ENCODE measurements around the gene OSBPL7. TPM values are rescaled to one million over a fixed set of nuclear protein-coding genes. Genes with fewer than 3 reads are reported as not detected.

OSBPL7 gene
- total and polyA plus RNA-seq, 2 of the 13 experiments (the other 11 are each of a cell fraction or from before 2014, with no cell fraction given) = 4.7 to 6.6 TPM

DNA sequence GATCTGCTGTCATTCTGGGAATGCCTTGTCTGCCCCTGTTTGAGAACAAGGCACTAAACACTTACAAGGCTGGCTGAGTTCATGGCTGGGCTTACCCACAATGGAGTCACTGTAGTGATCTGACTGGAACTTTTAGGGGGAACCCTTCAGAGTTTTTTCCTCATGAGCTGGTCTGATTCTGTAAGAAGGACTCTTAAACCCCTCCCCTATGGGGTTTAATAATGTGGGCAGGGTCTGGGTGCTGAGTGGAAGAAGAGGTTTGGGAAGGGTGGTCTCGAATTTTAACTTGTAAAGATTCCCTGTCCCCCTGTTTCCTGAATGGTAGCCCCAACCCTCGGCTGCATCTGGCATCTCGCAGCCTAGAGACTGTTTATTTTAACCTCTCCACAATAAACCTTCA is 30.6 kb downstream of the OSBPL7 start (continued):
- TF ChIP-seq, protein P1, sequence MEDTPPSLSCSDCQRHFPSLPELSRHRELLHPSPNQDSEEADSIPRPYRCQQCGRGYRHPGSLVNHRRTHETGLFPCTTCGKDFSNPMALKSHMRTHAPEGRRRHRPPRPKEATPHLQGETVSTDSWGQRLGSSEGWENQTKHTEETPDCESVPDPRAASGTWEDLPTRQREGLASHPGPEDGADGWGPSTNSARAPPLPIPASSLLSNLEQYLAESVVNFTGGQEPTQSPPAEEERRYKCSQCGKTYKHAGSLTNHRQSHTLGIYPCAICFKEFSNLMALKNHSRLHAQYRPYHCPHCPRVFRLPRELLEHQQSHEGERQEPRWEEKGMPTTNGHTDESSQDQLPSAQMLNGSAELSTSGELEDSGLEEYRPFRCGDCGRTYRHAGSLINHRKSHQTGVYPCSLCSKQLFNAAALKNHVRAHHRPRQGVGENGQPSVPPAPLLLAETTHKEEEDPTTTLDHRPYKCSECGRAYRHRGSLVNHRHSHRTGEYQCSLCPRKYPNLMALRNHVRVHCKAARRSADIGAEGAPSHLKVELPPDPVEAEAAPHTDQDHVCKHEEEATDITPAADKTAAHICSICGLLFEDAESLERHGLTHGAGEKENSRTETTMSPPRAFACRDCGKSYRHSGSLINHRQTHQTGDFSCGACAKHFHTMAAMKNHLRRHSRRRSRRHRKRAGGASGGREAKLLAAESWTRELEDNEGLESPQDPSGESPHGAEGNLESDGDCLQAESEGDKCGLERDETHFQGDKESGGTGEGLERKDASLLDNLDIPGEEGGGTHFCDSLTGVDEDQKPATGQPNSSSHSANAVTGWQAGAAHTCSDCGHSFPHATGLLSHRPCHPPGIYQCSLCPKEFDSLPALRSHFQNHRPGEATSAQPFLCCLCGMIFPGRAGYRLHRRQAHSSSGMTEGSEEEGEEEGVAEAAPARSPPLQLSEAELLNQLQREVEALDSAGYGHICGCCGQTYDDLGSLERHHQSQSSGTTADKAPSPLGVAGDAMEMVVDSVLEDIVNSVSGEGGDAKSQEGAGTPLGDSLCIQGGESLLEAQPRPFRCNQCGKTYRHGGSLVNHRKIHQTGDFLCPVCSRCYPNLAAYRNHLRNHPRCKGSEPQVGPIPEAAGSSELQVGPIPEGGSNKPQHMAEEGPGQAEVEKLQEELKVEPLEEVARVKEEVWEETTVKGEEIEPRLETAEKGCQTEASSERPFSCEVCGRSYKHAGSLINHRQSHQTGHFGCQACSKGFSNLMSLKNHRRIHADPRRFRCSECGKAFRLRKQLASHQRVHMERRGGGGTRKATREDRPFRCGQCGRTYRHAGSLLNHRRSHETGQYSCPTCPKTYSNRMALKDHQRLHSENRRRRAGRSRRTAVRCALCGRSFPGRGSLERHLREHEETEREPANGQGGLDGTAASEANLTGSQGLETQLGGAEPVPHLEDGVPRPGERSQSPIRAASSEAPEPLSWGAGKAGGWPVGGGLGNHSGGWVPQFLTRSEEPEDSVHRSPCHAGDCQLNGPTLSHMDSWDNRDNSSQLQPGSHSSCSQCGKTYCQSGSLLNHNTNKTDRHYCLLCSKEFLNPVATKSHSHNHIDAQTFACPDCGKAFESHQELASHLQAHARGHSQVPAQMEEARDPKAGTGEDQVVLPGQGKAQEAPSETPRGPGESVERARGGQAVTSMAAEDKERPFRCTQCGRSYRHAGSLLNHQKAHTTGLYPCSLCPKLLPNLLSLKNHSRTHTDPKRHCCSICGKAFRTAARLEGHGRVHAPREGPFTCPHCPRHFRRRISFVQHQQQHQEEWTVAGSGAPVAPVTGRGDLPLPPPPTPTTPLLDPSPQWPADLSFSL (CRISPR knock-in tag; IDR thresholded peaks at IDR 0.05) = no peak
- no peak for TF ChIP-seq ZFAT (CRISPR knock-in tag; conservative IDR thresholded peaks at IDR 0.05)
- TF ChIP-seq PRPF4 (IDR thresholded peaks at IDR 0.05; ENCODE audit: low read depth, low read length, poor library complexity, severe bottlenecking) = no peak
- TF ChIP-seq ZNF235 (CRISPR knock-in tag; IDR thresholded peaks at IDR 0.05; ENCODE audit: borderline replicate concordance) = no peak
- no peak for TF ChIP-seq ATAD3A (CRISPR knock-in tag; IDR thresholded peaks at IDR 0.05)
- TF ChIP-seq XRCC5 (optimal IDR thresholded peaks at IDR 0.05; ENCODE audit: low read length) = no peak
- no peak for TF ChIP-seq CEBPB (IDR thresholded peaks at IDR 0.05; ENCODE audit: borderline replicate concordance, low read depth, low read length)
- no peak for TF ChIP-seq ZNF678 (CRISPR knock-in tag; IDR thresholded peaks at IDR 0.05)
- TF ChIP-seq, protein P2, sequence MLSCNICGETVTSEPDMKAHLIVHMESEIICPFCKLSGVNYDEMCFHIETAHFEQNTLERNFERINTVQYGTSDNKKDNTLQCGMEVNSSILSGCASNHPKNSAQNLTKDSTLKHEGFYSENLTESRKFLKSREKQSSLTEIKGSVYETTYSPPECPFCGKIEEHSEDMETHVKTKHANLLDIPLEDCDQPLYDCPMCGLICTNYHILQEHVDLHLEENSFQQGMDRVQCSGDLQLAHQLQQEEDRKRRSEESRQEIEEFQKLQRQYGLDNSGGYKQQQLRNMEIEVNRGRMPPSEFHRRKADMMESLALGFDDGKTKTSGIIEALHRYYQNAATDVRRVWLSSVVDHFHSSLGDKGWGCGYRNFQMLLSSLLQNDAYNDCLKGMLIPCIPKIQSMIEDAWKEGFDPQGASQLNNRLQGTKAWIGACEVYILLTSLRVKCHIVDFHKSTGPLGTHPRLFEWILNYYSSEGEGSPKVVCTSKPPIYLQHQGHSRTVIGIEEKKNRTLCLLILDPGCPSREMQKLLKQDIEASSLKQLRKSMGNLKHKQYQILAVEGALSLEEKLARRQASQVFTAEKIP (CRISPR knock-in tag; IDR thresholded peaks at IDR 0.05; ENCODE audit: borderline replicate concordance) = no peak
- no peak for TF ChIP-seq EEA1 (CRISPR knock-in tag; IDR thresholded peaks at IDR 0.05; ENCODE audit: borderline replicate concordance)
- TF ChIP-seq ZNF616 (CRISPR knock-in tag; IDR thresholded peaks at IDR 0.05; ENCODE audit: low read depth) = no peak
- no peak for TF ChIP-seq HMG20A (CRISPR knock-in tag; IDR thresholded peaks at IDR 0.05; ENCODE audit: borderline replicate concordance)
- no peak for TF ChIP-seq ZKSCAN8 (CRISPR knock-in tag; IDR thresholded peaks at IDR 0.05; ENCODE audit: borderline replicate concordance)

All from HepG2 (cell line).